Measurements from ENCODE around the gene BAHCC1. TPM values are rescaled to one million over a fixed set of nuclear protein-coding genes. Genes with fewer than 3 reads are reported as not detected.

BAHCC1 gene
- total RNA-seq, result 10 to 100 TPM; 11.4 to 28.9 TPM

DNA sequence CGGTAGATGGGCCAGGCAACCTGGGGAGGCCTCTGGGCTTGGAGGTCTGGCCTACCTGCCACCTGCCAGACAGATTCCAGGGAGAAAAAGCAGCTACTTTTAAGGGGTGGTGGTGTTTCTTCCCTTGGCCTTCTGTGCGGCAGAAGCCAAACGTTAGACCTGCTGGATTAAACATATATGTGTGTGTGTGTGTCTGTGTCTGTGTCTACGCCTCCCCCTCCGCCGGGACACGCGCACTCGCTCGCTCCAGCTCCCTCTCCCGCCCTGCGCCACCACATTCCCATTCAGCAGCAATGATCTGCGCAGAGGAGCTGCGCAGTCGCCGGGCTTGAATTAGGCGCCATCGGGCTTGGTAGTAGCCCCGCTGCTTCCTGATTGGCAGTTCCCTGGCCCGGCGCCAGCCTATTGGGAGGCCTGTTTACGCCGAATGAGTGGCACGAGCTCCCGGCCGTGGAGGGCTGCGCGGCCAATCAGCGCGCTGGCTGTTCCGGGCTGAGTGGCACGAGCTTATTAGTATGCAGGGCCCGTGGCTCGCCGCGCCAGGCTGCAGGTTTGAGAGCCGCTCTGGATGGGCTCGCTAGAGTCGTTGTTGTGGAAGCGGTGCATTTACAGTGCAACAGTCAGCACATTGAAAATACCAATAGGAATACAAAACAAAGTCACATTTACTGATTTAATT lies at the start of gene BAHCC1:
Gene BAHCC1 (plus strand): TSS at position 537 of the 679 bp plus-strand sequence. CDS start 4,283 bp downstream, outside the sequence.
- TF ChIP-seq POLR2AphosphoS5 (IDR thresholded peaks at IDR 0.05), result peak; percentile 100
- peak; percentile 97 for TF ChIP-seq POLR2A (IDR thresholded peaks at IDR 0.05)
- TF ChIP-seq, protein P1, sequence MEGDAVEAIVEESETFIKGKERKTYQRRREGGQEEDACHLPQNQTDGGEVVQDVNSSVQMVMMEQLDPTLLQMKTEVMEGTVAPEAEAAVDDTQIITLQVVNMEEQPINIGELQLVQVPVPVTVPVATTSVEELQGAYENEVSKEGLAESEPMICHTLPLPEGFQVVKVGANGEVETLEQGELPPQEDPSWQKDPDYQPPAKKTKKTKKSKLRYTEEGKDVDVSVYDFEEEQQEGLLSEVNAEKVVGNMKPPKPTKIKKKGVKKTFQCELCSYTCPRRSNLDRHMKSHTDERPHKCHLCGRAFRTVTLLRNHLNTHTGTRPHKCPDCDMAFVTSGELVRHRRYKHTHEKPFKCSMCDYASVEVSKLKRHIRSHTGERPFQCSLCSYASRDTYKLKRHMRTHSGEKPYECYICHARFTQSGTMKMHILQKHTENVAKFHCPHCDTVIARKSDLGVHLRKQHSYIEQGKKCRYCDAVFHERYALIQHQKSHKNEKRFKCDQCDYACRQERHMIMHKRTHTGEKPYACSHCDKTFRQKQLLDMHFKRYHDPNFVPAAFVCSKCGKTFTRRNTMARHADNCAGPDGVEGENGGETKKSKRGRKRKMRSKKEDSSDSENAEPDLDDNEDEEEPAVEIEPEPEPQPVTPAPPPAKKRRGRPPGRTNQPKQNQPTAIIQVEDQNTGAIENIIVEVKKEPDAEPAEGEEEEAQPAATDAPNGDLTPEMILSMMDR (IDR thresholded peaks at IDR 0.05), result peak in 2 of 4 experiments; percentile 8 to 24
- H3K4me1 ChIP-seq (replicated peaks), result peaks cover 10% of the 10 kb centered on the region
- H3K27me3 ChIP-seq (replicated peaks; ENCODE audit: insufficient read depth), result no peaks in the 10 kb centered on the region
- intact Hi-C loops (cut with DNase I), result loop anchor here (5.0 kb wide), 3 partner anchors 77 to 138 kb away; partner anchors contain the start of gene ACTG1
- 1% methylated on average over 40 of the region's 40 CpGs for WGBS
- H3K36me3 ChIP-seq, result no peaks in the 10 kb centered on the region
- no peaks in the 10 kb centered on the region for H3K9me3 ChIP-seq
- peak; percentile 100 for DNase-seq (ENCODE audit: low spot score)
- H3K27ac ChIP-seq, result peak within 1 kb of the TSS; percentile 86 to 99
- H3K4me3 ChIP-seq, result peak within 1 kb of the TSS; percentile 88 to 97

DNA sequence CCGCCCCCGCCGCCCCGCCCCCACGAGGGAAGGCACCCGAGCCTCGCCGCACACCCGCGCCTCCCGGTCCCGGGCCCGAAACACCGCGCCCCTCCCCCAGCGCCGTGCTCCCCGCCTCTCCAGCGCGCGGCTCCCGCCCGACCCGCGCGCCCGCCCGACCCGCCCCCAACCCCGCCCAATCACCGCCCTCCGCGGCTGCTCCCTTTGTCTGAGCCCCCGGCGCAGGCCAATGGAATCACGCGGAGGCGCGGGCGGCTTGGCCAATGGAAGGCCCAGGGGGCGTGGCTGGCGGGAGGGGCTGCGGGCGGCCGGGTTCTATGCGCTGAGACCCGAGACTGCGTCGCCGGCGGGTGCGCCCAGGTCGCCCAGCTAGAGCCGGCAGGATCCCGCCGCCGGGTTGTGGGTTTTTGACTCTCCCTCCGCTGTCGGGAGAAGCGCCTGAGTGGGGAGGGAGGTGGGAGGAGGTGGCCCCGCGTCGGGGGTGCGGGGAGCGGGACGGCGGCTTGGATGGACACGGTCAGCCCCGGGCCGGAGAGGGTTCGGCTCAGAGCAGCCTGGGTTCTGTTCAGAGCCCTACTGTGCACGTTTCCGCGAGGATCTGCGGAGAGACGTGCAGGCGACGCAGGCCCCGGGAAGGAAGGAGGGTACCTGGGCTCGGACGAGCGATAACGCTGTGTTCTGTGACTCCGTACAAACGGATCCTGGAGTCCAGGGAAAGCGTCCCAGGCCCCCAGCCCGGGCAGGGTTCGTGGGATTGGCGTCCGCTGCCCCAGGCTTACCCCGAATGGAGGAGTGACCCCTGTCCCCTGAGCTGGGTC lies 49.0 kb upstream of the BAHCC1 start:
- no peaks in the 10 kb centered on the region for H3K4me1 ChIP-seq (replicated peaks)
- H3K9me3 ChIP-seq, result no peaks in the 10 kb centered on the region
- TF ChIP-seq POLR2AphosphoS5 (IDR thresholded peaks at IDR 0.05) (peak; percentile 91), POLR2A (IDR thresholded peaks at IDR 0.05) (peak; percentile 98)
- TF ChIP-seq, protein P1 (IDR thresholded peaks at IDR 0.05), result no peak
- WGBS, result 4% methylated on average over 70 of the region's 91 CpGs
- peak overlapping the region; percentile 99 to 100 for H3K27ac ChIP-seq
- no peaks in the 10 kb centered on the region for H3K27me3 ChIP-seq (replicated peaks; ENCODE audit: insufficient read depth)
- DNase-seq (ENCODE audit: low spot score), result peak; percentile 99
- no peaks in the 10 kb centered on the region for H3K36me3 ChIP-seq
- intact Hi-C loops (cut with DNase I), result no loop called here
- peak overlapping the region; percentile 83 to 90 for H3K4me3 ChIP-seq

DNA sequence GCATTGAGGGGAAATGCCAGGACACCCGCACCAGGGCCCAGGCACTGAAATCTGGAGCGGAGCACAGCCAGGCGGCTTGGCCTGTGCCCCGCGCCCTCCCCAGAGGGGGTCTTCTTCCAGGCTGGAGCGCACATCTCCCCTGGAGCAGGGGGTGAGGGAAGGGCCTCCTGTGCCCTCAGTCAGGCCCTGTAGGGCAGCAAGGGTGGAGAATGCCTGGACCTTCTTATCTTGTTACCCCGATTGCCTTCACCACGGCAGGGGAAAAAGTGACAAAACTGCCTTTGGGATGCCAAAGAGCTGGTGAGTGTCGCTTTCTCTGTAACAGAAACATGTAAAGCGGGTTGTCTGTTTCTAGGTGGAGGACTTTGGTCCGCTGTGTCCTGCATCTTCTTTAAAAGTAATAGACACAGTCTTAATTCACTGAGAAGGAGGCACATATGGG lies 48.3 kb upstream of the BAHCC1 start:
- Histone ChIP-seq H3K4me1 (replicated peaks) (no peaks in the 10 kb centered on the region), H3K27ac (peak overlapping the region; percentile 85 to 93), H3K9me3 (no peaks in the 10 kb centered on the region), H3K4me3 (peak overlapping the region; percentile 38 to 83), H3K36me3 (no peaks in the 10 kb centered on the region), H3K27me3 (replicated peaks; ENCODE audit: insufficient read depth) (no peaks in the 10 kb centered on the region)
- intact Hi-C loops (cut with DNase I), result no loop called here
- 96% methylated on average over 6 of the region's 11 CpGs for WGBS
- no peak for DNase-seq (ENCODE audit: low spot score)
- TF ChIP-seq, protein P1 (IDR thresholded peaks at IDR 0.05), result no peak
- TF ChIP-seq POLR2A (IDR thresholded peaks at IDR 0.05) (no peak), POLR2AphosphoS5 (IDR thresholded peaks at IDR 0.05) (no peak)

DNA sequence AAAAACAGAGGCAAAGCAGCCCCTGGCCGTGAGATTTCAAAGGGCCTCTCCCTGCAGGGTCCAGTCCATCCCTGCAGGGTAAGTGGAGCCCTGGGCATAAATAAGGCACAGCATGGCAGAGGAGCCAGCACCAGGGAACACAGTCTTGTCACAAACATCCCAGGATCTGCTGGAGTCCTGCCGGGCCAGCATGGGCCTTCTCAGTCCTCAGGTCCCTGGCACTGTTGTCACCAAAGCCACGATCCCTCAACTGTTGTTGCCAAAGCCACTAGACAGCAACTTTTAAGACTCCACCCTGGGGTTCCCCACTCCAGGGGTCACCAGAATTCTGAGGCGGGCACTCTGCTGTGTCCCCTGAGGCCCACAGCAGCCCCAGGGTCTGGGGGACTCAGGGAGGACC lies 47.8 kb upstream of the BAHCC1 start:
- no peak overlapping the region for H3K27ac ChIP-seq
- 82% methylated on average over 4 of the region's 4 CpGs for WGBS
- H3K9me3 ChIP-seq, result no peaks in the 10 kb centered on the region
- no peaks in the 10 kb centered on the region for H3K4me1 ChIP-seq (replicated peaks)
- H3K36me3 ChIP-seq, result no peaks in the 10 kb centered on the region
- no peaks in the 10 kb centered on the region for H3K27me3 ChIP-seq (replicated peaks; ENCODE audit: insufficient read depth)
- DNase-seq (ENCODE audit: low spot score), result no peak
- H3K4me3 ChIP-seq, result no peak overlapping the region
- TF ChIP-seq, protein P1 (IDR thresholded peaks at IDR 0.05), result no peak
- intact Hi-C loops (cut with DNase I), result no loop called here

Measured in prostate gland (tissue), 2 donors.